HG03457 (cell line): ENCODE results near the gene SORCS2.

Source experiments
- ATAC-seq: cut with Tn5 transposase; IDR thresholded peaks from one replicate; pipeline ENCODE4 v1.9.1; 2021; ENCODE audit warnings: moderate number of reproducible peaks; ENCODE audit not compliant: unreplicated experiment

SORCS2 gene

DNA sequence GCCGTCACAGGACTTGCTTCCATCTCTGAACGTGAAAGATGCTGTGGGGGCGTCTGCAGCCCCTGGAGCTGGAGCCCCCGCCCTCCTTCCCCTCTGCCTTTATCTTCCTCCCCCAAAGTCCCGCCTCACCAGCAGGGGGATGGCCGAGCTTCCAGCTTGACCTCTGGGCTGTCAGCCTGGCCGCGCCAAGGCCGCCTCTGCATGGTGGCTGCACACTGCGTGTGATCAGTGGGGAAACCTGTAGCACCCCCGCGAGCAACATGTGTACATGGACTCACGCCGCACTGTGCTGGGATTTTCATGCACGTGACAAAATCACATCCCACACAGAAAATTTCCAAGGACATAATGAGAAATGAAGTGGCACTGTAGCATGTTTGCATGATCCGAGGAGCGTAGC, 268.9 kb downstream of the SORCS2 start:
- no peak for ATAC-seq

DNA sequence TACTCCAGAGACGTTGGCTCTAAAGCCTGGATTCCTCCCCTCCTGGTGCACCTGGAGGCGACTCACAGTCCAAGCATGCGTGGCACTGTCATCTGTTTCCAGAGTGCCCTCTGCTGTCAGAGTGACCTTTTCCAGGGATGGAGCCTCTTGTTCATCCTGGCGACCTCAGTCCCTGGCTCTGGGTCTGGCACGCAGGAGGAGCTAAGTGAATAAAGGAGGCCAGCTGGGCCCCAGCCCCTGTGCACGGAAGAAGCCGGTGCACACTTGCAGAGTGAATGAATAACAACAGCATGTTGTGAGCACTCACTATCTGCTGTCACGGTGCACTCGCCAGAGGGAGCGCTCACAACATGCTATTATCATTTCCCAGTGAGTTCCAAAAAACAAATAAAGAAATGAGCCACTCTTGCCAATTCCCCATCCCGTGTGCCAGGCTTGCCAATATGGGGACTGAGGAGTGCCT, 270.2 kb downstream of the SORCS2 start:
- ATAC-seq, result no peak

DNA sequence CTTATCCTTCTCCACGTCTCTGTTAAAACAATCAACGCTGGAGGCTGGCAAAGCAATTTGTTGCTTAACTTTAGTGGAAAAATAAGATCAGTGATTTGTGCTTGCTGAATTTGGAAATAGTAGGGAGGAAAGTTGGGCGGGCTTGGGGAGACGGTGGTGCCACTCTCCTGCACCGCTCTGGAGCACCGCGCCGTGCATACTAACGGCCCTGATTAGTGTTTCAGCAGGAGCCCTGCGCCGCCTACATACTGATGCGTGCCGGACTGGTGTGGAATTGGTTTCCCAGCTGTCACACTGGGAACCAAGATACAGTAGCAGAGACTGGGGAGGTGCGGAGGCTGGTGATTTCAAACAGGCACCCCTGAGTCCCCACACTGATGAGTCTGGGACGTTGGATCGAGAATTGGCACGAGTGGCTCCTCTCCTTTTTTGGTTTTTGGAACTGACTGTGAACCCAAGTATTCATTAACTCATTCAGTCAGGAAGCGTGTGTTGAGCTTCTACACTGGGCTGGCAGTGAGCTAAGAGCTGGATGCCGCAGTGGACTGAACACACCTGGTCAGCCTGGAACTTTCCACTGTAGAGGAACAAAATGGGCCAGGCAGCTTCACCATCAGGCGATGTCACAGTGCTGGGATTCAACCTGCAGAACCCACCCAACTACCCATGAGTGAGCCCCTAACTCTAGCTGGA, 271.4 kb downstream of the SORCS2 start:
- no peak for ATAC-seq

DNA sequence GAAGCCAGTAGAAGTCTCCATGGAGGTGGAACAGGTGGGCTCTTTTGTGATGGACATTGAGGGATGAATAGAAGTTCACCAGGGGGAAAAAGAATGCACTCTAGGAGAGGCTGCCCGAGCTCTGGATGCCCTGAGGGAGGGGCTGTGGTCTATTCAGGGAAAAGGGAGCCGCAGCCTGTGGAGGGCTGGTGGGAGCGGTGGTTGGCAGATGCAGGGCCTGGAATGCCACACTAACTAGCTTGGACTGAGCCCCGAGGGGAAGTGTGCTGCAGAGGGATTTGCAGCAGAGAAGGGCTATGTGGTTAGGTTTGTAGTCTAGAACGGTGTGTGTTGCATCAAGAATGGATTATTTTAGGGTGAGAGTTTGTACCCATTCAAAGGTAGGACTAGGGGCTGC, 271.9 kb downstream of the SORCS2 start:
- no peak for ATAC-seq

DNA sequence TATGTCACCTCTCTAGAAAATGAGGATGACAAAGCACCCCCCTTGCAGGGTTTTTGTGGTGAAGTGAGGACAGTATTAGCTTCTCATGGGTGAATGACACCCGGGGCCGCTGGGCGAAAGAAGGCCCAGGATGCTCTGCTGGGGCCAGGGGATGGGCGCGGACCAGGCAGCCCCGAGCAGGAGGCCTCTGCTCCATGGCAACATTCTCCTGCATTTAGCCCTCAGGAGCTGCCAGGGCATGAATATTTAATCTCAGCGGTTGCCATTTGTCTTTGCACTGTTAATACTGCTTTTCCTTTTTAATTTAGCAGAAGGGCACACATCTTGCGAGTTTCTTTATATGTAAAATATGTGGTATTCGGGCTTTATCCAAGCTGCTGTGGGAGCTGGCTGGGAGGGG, 272.7 kb downstream of the SORCS2 start:
- ATAC-seq, result no peak

DNA sequence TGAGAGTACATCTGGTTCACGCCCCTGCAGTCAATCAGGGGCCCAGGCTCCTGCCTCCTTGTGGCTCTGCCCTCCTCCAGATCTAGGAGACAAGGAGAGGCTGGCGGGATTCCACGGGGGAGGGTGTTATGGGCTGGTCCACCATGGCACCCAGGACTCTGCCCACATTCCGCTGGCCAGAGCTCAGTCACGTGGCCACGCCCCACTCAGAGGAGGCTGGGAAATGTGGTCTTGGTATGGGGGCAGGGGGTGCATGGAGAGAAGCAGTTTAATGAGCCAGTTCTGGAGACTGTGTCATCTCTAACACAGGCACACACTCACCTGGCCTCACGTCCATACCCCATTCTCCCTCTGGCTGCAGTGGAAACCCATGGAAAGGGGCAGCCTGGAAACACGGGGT, 273.9 kb downstream of the SORCS2 start:
- no peak for ATAC-seq

DNA sequence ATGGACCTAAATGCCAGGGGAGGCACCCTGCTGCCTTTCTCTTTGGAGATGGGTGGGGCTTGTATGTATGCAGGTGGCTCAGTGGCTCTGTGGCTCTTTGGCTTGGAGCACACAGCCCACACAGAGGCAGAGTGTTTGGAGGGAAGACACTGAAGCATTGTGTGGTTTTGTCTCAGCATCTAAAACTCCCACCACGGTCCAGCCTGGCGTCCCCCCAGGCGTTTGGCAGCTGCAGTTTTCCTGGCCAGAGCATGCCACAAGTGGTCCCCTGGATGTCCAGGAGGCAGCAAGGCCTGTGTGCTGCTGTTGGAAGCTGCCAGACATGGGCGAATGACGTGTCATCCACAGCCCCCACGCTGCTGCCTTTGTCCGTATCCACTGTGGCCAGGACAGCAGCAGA, 274.6 kb downstream of the SORCS2 start:
- ATAC-seq, result no peak

DNA sequence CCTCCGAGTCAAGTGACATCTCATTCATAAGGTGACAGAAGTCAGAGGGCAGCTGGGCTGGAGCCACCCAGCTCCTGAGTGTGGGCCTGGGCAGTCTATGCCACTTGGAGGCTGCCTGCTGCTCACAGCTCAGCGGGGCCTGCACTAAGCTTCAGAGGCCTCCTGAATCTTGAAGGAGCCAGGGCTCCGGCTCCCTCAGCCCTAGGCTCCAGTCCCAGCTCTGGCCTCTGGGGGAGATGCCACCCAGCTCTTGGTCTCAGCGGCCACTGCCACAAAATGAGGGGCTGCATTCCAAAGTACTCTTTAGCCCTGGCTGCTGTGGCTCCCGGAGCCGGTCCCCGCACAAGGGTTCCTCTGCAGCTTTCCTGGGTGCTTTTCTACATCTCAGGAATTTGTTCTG, 275.1 kb downstream of the SORCS2 start:
- ATAC-seq, result no peak

DNA sequence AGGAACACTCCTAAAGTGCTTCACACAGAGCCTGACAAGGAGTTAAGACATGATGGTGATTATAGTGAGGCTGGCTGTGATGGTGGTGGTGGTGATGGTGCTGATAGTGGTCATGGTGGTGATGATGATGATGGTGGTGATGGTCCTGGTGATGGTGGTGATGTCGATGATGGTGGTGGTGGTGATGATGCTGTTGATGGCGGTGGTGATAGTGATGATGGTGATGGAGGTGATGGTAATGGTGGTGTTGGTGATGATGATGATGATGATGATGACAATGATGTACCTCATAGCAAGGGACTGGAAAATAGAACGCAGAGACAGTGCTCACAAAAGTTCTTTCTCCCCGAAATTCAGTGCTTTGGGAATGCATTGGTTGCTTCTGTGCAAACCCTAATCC, 276.7 kb downstream of the SORCS2 start:
- no peak for ATAC-seq

DNA sequence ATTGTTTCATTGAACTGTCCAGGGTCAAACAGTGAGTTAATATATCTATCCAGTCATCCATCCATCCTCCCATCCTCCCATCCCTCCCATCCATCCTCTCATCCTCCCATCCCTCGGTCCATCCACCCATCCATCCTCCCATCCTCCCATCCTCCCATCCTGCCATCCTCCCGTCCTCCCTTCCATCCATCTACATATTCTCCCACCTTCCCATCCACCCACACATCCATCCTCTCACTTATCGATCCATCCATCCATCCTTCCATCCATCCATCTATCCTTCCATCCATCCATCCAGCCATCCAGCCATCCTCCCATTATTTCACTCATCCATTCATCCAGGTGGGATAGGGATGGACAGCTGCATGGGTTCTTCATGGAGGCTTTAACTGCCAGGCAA, 277.8 kb downstream of the SORCS2 start:
- no peak for ATAC-seq

DNA sequence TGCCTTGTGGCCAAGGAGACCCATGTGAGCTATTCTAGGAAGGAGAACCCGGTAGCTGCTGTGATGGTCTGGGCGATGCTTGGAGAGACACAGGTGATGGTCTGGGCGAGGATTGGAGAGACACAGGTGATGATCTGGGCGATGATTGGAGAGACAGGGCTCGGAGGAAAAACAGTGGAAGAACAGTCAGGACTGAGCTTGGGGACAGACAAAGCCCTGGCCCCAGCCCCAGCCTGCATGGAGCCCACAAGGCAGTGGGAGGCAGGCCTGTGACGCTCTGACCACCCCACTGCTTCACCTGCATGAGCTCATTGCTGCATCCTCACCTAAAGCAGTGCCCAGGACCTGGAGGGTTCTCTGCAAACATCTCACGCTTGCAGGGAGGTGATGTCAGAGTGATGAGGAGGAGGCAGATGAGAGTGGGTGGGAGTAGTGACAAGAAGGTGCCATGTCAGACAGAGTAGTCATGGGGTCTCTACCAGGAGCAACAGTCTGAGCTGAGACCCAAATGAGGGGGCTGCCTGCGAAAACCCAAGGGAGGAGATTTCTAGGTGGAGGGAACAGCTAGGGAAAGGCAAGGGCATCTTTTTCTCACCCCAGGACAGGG, 278.3 kb downstream of the SORCS2 start:
- no peak for ATAC-seq

DNA sequence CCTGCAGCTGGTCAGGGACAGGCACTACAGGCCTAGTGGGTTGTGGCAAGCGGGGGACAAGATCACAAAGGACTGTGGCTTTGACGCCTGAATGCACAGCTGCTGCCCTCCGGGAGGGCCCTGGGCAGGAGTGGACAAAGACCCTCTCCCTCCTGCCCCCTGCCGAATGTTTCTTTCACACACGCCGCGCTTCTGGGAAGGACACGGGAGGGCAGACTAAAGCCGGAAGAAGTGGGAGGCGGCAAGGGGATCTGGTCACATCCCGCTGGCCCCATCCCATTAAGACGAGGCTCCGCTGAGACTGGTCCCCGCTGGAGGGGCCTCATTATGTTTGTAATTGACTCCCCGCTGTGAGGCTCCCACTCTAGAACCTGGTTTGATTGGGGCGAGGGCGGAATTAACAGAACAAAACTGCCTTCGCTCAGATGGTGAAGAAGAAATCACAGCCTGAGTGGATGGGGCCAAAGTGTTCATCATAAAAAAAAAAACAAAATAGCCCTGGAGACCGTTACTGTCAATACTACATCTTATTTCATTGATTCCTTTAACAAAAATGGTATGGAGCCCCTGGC, 280.2 kb downstream of the SORCS2 start:
- no peak for ATAC-seq

DNA sequence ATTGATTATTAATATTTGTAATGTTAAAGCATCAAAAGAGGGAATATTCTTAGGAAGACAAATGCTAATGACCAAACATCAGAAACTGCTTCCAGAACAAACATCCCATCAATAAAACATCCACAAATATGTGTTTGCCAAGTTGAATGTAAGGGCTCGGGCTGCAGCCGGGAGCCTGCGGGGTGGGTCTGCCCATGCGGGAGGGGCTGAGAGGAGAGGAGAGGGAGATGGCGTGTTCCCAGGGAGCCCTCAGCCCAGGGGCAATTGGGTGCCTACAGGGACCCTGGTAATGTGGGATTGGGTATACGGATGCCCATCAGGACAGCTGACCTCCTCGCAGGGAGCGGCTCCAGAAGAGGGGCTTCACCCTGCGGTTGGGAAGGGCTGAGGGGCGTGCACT, 280.7 kb downstream of the SORCS2 start:
- no peak for ATAC-seq

DNA sequence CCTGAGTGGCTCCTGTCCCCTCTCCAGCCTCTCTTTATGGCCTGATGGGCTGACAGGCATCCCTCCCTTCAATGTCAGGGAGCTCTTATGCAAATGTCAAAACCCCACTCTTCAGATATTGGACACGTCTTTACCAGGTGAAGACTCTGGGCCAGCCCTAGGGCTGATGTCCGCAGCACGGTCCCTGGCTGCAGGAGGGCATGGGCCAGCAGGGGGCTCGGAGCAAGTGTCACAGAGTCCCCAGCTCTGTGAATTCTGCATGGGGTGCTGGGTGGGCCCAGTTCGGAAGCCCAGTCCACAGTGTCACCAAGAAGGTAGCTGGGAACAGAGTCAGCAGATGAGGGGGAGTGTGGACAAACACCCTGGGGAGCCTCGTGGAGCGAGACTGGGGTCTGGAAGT, 282.0 kb downstream of the SORCS2 start:
- no peak for ATAC-seq

DNA sequence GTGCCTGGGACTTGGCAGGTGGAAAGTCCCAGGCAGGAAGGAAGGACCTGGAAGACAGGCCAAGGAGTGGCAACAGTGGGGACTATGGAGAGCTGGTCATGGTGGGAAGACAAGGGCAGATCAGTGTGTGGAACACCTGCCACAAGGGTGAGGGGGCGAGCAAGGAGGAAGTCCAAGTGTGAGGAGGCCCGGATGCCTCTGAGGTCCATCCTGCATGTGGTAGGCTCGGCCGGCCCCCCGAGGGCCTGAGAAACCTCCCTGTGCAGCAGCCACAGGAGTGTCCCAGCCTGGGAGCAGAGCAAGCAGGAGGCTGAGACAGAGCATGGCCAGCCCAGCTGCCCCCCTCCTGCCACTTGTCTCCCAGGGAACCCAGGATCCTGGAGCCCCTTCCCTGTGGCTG, 282.9 kb downstream of the SORCS2 start:
- no peak for ATAC-seq

DNA sequence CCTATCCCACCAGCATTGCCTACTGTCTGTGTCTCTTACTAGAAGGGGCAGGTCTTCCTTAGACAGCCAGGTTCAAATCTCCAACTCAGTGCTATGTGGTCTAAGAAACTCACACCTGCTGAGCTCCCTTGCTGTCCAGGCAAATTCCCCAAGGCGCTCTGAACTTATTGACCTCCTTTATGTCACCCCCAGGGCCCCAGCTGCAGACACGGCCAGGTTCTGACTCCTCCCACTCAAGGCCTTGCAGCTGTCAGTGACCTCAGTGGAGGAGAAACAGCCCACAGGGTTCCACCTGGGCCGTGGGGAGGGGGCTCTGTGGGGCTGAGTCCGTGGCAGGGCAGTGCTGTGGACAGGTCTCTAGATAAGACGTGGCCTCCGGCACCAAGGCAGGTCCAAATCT, 284.5 kb downstream of the SORCS2 start:
- ATAC-seq, result no peak

DNA sequence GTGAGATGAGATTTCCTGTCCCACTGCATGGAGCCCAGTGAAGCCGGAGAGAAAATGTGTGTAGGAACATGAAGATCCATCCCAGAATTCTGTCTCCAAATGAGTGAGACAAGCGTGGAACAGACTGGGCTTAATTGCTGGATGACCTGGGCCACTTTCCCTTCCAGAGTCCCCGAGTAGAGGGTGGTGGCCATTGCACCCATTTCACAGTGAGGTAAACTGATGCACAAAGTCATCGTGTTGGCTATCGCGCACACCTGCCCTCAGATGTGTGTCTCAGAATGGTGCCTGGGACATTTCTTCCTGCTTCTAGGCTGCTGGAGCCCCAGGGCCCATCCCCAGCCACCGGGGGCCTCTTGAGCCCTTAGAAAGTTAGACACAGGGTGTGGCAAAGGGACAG, 285.4 kb downstream of the SORCS2 start:
- ATAC-seq, result no peak

DNA sequence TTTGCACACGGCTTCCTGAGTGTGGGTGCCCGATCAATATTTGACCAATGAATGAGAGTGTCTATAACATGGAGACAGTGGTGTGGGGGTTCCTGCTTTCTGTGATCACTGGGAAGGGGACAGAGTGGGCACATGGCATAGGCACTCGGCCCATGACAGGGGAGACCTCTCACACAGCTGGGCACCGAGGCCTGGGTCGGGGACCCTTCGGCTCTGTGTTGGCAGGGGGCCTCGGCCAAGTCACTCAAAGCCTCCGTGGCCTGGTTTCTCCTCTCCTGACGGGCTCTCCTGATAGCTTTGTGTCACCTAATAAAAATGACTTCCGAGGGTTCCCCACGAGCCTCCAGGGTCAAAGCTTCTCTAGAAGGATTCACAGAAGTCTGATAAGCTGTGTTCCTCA, 286.3 kb downstream of the SORCS2 start:
- no peak for ATAC-seq

DNA sequence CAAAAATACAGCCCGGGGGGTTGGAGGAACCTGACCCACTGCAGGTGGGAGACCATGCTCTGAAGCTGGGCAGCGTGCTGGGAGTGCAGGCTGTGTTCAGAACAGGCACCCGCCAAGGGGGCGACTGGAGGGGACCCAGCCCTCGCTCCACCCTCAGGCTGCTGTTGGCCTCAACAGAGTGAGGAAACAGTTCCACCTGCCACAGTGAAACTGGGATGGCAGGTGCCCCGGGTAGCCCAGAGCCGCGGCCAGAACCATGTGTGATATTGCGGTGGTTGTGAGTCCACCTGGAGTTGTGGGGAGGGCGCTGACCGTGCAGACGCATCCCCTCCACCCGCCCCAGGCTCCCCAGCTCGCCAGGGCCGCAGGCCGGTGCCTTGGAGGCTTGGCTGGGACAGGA, 288.1 kb downstream of the SORCS2 start:
- no peak for ATAC-seq

DNA sequence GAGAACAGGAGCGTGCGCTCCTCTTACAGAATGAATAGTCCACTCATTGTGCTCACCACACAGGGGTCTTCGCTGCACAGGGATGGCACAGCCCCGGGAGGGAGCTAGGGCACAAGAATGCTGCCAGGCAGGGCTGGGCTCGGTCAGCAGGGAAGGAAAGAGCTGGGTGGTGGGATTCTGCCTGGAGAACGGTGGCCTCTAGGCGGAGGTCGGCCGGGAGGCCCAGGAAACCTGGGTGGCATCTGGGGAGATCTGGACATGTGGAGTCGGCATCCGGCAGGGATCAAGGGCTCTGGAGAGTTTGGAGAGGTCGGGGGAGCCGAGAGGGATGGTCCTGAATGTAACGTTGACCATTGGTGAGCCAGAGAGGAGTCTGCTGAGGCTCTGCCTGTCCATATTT, 288.9 kb downstream of the SORCS2 start:
- no peak for ATAC-seq

DNA sequence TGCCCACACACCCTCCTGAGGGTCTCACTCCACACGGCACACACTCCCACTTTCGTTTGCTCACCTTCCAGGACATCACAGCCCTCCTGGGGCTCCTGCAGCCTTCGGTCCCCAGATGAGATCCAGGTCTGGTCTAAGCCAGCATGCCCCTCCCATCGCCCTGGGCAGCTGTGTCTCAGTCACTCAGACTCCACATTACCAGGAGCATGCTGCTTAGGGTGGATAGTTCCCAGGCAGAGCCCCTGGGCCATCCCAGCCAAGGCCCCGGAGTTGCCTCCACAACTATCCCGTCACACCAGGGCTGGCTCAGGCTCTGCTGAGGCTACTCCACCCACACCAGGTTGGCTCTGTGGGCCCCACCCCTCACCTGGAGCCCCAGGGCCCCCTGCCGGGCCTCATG, 292.8 kb downstream of the SORCS2 start:
- no peak for ATAC-seq

DNA sequence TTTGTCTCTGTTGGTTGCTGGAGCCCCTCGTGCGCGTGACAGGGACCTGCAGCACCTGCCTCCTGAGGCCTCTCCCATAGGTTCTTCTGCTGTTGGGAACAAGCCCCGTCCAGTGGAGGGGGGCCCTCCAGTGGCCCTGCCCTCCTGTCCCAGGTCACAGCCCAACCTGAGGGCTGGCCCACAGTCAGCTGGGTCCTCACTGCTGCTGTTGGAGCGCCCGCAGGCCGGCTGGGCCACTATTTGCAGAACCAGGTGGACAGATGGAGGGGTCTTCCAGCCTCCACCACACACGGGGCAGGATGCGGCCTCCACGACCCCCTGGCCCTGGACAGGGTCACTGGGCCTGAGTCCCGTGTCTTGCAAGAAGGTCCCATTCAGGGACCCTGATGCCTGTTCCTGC, 293.8 kb downstream of the SORCS2 start:
- ATAC-seq, result no peak

DNA sequence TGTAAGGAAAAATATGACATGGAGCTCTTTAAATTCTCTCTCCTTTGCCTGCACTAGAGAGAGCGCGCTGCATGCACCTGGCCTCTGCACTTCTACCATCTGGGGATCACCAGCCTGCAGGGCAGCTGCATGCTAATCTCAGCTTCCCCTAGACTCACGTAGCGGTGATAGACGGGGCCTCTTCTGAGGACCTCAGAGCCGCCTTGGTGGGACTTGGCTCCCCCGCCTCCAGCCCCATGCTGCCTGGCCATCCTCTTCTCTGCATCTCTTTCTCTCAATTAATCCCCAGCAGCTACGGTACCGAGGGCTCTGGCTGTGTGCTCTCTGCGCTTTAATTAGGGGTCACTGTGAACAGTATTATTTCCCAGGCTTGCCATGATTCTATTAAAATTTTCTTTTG, 295.2 kb downstream of the SORCS2 start:
- no peak for ATAC-seq
